Right ventricle myocardium superior (tissue), 1 donor: ENCODE measurements around the gene ADD2. TPM values are rescaled to one million over a fixed set of nuclear protein-coding genes. Genes with fewer than 3 reads are reported as not detected.
"Not testable (repeated sequence)": the region's sequence is repeated elsewhere in the genome, so short reads cannot be mapped to it uniquely, and the experiment has no call there.

Experiments
- ATAC-seq: fragments of 200-7000 bp; cut with Tn5 transposase; one replicate; pipeline ENCODE4 v1.9.1; 2020; ENCODE audit warnings: mild to moderate bottlenecking; ENCODE audit not compliant: poor library complexity
- DNase-seq: peaks from one replicate; pipeline ENCODE4 v3.0.0-alpha.2; 2020
- intact Hi-C: fragments of 100-400 bp; cut with DNase I; formaldehyde crosslinking; loops from one replicate; pipeline ENCODE4 v1.11.2; 2022
- total RNA-seq: library from RNA; stranded (reverse); fragmentation: NEBNext Ultra II Directional; extraction: Animal tissue kit (Norgen Biotek cat#: 25700); gene quantifications from one replicate; pipeline ENCODE4 v1.2.1, GENCODE V29; 2021
- donor health status: DM: no; HTN: yes; CAD: no; lungs with severe emphysema.

ADD2 gene
- total RNA-seq, 1 donor from 2014 or later = 2.0 TPM

DNA sequence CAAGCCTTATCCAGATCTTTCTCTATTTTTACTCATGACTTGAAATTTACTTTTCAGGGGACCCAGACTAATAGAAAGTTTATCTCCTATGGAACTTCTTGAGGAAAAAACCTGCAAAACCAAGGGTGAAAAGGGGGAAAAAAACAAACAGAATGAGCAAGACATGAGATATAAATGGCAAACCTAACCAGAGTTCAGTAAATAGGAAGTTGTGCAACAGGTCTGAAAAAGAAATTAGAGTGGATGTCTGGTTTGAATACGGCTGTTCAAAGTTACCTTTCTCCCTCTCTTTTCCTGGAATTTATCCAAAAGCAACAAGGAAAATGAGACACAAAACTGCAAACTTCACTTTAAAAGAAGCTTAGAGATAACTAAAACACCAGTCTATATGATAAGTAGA lies 135.6 kb downstream of the ADD2 start:
- no peak for ATAC-seq
- no peak for DNase-seq
- intact Hi-C loops = no loop called here

DNA sequence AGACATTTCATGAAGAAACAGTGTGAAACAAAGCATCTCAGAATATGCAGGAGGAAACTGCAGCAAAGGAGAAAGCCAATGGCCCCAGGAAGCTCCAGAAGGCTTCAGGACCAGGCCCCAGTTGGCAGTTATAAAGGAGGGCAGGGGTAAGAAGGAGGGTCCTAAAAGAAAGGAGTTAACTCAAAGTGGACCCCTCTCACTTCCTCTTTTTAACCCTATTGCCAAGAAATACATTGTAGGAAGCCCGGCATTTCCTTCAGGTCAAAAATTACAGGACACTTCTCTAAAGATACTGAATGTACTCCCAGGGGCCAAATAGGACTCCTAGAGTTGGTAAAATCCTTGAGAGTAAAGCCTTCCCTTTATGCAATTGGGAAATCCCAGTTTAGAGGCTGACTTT lies 137.2 kb downstream of the ADD2 start:
- no peak for DNase-seq
- intact Hi-C loops = no loop called here
- ATAC-seq = no peak

DNA sequence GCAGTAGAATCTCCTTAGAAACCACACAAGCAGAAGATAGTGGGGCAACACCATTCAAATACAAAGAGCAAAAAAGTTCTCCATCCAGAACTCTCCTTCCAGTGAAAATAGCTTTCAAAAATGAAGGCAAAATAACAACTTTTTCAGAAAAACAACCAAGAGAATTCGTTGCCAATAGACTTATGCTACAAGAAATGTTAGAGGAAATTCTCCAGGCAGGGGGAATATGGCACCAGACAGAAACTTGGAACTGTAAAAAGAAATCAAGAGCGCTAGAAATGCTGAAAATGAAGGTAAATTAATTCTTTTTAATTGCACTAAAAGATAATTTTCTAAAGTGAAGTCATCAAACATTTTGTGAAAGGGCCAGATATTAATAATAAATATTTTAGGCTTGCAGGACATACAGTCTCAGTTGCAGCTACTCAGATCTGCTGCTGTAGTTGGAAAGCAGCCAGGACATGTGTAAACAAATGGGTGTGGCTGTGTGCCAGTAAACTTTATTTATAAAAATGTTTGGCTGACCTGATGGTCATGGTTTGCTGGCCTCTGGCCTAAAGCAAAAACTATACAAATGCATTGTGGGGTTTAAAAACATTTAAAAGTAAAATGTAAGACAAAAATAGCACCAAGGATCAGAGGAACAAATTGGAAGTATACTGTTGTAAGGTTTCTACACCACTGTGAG lies 140.6 kb downstream of the ADD2 start:
- intact Hi-C loops = no loop called here
- DNase-seq = no peak
- ATAC-seq = no peak

DNA sequence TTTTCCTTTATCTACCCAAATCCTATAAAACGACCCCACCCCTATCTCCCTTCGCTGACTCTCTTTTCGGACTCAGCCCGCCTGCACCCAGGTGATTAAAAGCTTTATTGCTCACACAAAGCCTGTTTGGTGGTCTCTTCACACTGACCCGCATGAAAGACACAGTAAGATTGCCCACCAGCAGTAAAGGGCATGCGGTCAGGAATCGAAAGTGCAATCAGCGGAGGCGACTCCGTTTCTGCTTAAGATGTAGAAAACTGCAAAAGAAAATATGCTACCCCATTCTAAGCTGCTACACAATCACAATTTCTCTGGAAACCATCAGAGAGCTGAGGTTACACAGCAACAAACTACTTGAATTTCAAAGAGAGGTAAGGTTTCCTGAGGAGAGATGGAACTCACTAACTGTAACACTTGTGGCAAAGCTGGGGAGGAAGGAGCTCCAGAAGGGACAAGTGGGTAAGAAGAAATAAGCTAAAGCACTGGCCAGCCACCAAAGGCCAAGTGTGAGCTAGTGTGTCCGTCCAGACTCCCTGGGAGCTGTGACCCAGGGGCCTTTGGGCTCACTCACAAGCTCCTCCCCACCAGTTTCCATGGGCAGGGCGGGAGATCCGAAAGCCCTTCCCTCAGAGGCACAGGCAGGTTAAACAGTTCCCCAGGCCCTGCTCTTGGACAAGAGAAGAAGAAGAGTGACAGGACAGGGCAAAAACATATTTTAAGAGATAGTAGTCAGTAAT lies 141.6 kb downstream of the ADD2 start:
- intact Hi-C loops = no loop called here
- DNase-seq (no peak), ATAC-seq (no peak)

DNA sequence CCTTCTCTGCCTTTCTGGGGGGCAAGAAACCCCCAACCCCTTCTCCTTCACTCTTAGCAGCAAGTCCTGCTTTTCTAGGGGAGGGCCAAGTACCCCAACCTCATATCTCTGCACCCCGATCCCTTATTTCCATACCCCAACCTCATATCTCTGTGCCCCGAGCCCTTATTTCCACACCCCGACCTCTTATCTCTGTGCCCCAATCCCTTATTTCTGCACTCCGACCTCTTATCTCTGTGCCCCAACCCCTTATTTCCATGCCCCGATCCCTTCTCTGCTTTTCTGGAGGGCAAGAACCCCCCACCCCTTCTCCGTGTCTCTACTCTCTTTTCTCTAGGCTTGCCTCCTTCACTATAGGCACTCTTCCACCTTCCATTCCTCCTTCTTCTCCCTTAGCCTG lies 146.5 kb downstream of the ADD2 start:
- DNase-seq, intact Hi-C loops, ATAC-seq: not testable (repeated sequence)

DNA sequence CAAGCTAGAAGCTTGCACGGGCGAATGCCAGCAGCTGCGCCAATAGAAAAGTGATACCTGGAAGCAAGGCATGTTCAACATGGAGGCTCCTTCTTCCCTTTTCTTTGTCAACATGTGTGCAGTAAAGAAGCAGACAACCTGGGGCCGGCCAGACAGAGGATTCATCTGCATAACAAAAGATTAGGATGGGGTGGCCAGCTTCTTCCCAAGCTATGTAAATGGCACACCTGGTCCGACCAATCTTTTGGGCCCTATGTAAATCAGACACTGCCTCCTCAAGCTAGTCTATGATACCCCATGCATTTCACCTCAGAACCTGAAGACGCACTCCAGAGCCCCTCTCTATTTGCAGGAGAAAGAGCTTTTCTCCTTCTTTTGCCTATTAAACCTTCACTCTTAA lies 148.0 kb downstream of the ADD2 start:
- DNase-seq (no peak), ATAC-seq (no peak)
- intact Hi-C loops = no loop called here

DNA sequence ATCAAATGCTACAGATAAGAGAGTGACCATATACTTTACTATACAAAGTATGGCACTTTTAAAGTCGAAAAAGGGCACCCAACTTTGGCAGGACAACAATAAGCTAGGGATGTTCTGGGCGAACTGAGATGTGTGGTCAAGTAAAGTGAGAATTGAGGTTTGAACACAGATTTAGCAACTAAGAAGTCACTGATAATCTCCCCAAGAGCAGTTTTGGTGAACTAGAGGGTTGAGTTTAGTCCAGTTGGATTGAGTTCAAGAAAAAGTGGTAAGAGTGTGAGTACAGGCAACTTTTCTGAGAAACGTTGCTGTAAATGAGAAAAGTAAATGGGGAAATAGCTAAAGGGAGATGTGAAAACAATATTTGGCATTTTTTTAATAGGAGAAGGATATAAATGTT lies 148.8 kb downstream of the ADD2 start:
- intact Hi-C loops = loop anchor here (5.0 kb wide), 1 partner anchor 67 kb away; the partner anchor contains the start of gene TGFA
- ATAC-seq = no peak
- no peak for DNase-seq

DNA sequence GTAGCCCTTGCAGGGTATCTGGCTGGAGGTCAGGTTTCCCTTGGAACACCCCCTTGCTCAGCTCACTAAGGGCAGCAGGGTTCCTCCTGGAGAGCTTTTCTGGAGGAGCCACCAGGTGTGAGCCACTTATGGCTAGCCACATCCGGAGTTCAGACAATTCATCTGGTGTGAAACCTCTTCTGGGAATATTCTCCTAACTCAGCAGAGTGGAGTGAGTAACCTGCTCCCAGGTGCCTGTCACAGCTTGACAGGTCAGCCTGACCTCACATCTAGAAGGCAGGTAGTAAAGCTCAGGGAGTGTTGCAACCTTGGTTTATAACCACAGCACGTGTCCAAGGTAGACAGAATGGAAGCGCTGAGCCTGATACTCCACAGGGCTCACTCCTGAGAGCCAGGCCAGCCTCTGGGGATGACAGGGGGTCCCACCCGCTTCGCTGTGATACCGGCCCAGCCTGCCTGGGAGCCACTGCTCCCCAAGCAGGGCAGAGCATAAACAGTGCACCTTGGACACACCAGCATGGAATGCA lies 151.8 kb downstream of the ADD2 start:
- ATAC-seq (no peak), DNase-seq (no peak)
- intact Hi-C loops = loop anchor here (2.0 to 5.0 kb wide), 2 partner anchors 64 to 275 kb away; partner anchors contain the start of gene TGFA

DNA sequence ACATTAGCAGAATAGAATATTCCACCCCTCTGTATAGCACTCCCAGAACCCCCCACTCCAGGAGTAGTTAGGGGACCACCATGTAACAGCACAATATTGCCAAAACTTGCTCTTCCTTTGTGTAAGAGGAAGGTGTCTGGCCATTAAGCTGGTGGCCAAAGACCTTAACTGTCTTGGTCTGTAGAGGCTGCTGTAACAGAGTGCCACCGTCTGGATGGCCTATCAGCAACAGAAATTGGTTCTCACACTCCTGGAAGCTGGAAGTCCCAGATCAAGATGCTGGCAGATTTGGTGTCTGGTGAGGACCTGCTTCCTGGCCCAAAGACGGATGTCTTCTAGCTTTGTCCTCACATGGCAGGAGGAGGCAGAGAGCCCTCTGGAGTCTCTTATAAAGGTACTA lies 152.8 kb downstream of the ADD2 start:
- no peak for DNase-seq
- intact Hi-C loops = loop anchor here (5.0 kb wide), 1 partner anchor 63 kb away; the partner anchor contains the start of gene TGFA
- ATAC-seq = no peak

DNA sequence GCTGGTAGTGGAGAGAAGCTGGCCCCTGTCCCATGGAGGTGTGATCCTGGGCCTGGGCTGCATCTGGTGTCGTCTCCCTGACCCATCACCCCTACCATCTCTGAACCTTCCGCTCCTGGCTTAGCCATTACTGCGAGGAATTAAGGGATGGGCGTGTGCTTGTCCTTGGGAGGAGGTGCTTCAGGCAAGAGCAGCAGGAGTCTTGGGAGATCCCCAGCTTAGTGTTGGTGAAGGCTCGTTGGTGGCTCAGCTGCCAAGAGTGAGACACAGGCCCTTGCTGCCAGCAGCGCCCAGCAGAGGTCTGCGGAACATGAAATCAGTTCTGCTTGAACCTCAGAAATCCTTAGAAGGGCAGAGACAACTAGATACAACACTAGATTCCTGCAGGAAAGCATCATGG lies 154.5 kb downstream of the ADD2 start:
- DNase-seq (no peak), ATAC-seq (no peak)
- intact Hi-C loops = no loop called here

DNA sequence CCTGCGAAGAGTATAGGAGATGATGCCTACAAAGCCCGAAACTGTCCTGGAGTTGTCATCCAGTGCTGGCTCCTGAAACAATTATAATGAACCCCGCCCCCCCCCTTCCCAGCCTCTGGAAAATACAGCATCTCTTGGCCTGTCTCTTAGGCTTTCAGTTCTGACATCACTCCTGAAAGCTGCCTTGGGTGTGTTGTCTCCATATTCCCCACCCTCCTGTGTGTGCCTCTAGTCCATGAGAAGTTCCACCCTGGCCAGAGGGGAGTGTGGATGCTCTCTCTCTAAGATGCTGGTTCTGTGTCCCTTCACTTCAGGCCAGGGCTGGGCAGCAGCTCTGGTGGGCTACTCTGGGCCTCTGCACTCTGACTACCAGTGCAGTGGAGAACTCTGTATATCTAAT lies 155.4 kb downstream of the ADD2 start:
- DNase-seq = no peak
- intact Hi-C loops = no loop called here
- no peak for ATAC-seq

DNA sequence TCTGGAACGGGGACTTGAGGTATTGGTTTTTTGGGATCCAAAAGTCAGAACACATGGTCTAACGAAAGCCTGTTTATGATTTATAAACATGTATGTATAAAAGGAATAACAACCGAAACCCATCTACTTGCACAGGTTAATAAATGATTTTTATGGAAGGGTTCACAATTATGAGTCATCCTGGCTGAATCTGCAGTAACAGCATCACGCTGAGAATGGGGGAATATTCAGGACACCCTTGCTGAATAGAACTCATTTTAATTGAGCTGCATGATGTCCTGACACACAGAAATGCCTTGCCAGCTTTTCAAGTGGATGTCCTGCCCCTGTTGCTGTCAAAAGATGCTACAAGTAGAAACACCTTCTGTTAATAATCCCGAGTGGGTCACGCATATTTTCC lies 159.6 kb downstream of the ADD2 start:
- ATAC-seq (no peak), DNase-seq (no peak)
- intact Hi-C loops = no loop called here

DNA sequence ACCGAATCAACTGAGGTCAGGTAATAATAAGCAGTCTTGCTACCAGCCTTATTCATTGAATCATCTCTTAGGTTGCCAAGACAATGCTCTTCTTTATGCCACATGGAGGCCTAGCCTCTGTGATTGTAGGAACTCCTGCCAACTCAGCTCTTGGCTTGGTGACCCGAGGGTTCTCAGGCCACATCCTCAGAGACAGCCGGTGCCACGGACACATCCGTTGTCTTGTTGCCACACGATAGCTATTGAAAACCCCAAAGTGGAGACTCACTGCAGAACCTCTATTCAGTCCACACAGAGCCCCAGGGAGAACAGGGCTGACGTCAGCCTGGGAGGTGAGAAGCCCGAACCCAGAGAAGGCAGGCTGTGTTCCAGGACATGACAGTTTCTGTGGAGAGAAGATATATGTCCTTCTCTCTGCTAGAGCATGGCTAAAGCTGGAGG lies 160.9 kb downstream of the ADD2 start:
- intact Hi-C loops = no loop called here
- ATAC-seq (no peak), DNase-seq (no peak)

Other genes starting within 250 kb of the ADD2 start
- gene TGFA, start 214.4 kb downstream of the ADD2 start, total RNA-seq = 2.1 TPM
- not detected for gene FIGLA, start 22.4 kb upstream of the ADD2 start, total RNA-seq
- gene CLEC4F, start 52.4 kb upstream of the ADD2 start, total RNA-seq = 0.08 TPM
- not detected for gene CD207, start 67.6 kb upstream of the ADD2 start, total RNA-seq
- gene VAX2, start 132.4 kb upstream of the ADD2 start, total RNA-seq = 0.19 TPM
- gene ATP6V1B1, start 167.7 kb upstream of the ADD2 start, total RNA-seq = 0.43 TPM
- 0.30 TPM for gene ANKRD53, start 210.4 kb upstream of the ADD2 start, total RNA-seq
- gene TEX261, start 226.7 kb upstream of the ADD2 start, total RNA-seq = 56.3 TPM